Adipocyte (in vitro differentiated cells): ENCODE results near the gene PDHX.
A peak's percentile ranks its signal among the peaks of the same experiment; 100 is the strongest.
"Not testable (repeated sequence)": the region's sequence is repeated elsewhere in the genome, so short reads cannot be mapped to it uniquely, and the experiment has no call there.

Source experiments
- DNase-seq: peaks from one replicate; pipeline ENCODE4 v3.0.0-alpha.2; 2015; ENCODE audit warnings: low read depth
- H3K27me3 ChIP-seq: replicated peaks from 2 replicates; pipeline ENCODE4 v1.7.0; 2013; ENCODE audit warnings: mild to moderate bottlenecking, low read length, moderate library complexity; ENCODE audit not compliant: control insufficient read depth, insufficient read depth
- H3K36me3 ChIP-seq: 2 replicates; pipeline ENCODE4 v1.7.0; 2013; ENCODE audit warnings: low read length, mild to moderate bottlenecking, moderate library complexity; ENCODE audit not compliant: control insufficient read depth, insufficient read depth, severe bottlenecking
- H3K4me1 ChIP-seq: 2 replicates; pipeline ENCODE4 v1.7.0; 2013; ENCODE audit warnings: mild to moderate bottlenecking, low read length, moderate library complexity; ENCODE audit not compliant: control insufficient read depth, insufficient read depth
- H3K4me3 ChIP-seq: 2 replicates; pipeline ENCODE4 v1.7.0; 2013; ENCODE audit warnings: mild to moderate bottlenecking, low read length, moderate library complexity
- H3K9ac ChIP-seq: 2 replicates; pipeline ENCODE4 v1.7.0; 2013; ENCODE audit warnings: mild to moderate bottlenecking, low read length, moderate library complexity
- H3K9me3 ChIP-seq: 2 replicates; pipeline ENCODE4 v1.7.0; 2013; ENCODE audit warnings: mild to moderate bottlenecking, low read length, moderate library complexity; ENCODE audit not compliant: control insufficient read depth

Gene PDHX

DNA sequence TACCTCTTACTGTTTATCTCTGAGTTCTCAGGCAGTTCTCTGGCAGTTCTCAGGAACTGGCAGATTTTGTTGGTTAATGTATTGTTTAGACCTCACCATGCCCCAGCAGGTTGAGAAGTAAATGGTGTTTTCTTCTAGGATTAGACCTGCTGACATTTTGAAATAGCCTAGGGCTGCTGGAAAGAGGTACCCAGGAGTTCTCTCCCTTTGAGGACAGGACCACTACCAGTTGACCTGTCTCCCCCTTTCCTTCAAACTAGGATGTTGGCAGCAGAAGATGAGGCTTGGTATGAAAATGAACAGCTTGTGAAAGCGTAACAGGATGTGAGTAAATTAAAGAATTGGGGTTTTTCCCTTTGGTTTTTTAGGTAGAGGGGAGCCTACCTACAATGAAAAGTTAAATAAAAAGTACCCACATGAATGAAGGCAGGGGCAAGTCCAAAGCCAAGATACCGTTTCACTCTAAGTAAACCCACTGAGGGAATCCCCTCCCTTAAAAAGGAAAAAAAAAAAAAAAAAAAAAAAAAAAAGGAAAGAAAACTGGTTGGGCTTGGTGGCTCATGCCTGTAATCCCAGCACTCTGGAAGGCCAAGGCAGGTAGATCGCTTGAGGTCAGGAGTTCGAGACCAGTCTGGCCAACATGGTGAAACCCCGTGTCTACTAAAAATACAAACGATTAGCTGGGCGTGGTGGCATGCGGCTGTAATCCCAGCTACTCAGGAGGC lies 96.2 kb downstream of the PDHX start:
- DNase-seq, result no peak
- Histone ChIP-seq H3K4me1 (peaks cover 40% of the 10 kb centered on the region), H3K4me3 (no peak overlapping the region), H3K9me3 (no peaks in the 10 kb centered on the region), H3K9ac (no peak overlapping the region), H3K27me3 (no peaks in the 10 kb centered on the region), H3K36me3 (no peaks in the 10 kb centered on the region)

- no peaks in the 10 kb centered on the region for H3K9me3 ChIP-seq
- H3K27me3 ChIP-seq, result no peaks in the 10 kb centered on the region
- DNase-seq, result peak; percentile 36
- H3K4me3 ChIP-seq, result no peak overlapping the region
- H3K4me1 ChIP-seq, result peaks cover 38% of the 10 kb centered on the region
- no peak overlapping the region for H3K9ac ChIP-seq
- H3K36me3 ChIP-seq, result no peaks in the 10 kb centered on the region
Observed at GRCh38 chr11:35013514-35014233, 97.3 kb downstream of the PDHX start.

DNA sequence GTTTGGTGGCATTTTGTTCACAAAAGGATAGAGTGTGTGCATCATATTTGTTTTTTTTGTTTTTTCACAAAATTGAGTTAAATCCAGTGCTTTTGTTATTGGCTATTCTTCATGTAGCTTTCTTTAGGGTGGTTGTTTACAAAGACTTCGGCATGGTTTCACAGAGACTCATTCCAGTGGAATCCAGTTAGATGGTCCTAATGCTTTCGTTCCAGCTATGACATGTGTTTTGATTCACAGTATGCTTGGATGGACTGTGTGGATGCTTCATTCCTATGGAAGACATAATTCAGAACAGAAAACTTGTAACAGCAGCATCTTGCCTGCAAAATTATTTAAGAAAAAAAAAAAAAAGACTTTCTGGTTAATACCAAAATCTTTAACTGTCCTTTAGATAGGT lies 97.9 kb downstream of the PDHX start:
- no peaks in the 10 kb centered on the region for H3K9me3 ChIP-seq
- no peak overlapping the region for H3K9ac ChIP-seq
- H3K4me1 ChIP-seq, result peaks cover 32% of the 10 kb centered on the region
- H3K36me3 ChIP-seq, result no peaks in the 10 kb centered on the region
- no peak overlapping the region for H3K4me3 ChIP-seq
- H3K27me3 ChIP-seq, result no peaks in the 10 kb centered on the region
- peak; percentile 88 for DNase-seq

GRCh38 chr11:35015621-35016387 lies 99.4 kb downstream of the PDHX start:
- Histone ChIP-seq H3K27me3 (no peaks in the 10 kb centered on the region), H3K4me1 (peaks cover 21% of the 10 kb centered on the region), H3K4me3 (no peak overlapping the region), H3K9ac (no peak overlapping the region), H3K9me3 (no peaks in the 10 kb centered on the region), H3K36me3 (no peaks in the 10 kb centered on the region)
- no peak for DNase-seq

- Histone ChIP-seq H3K9me3 (no peaks in the 10 kb centered on the region), H3K9ac (no peak overlapping the region), H3K4me3 (no peak overlapping the region), H3K4me1 (peaks cover 12% of the 10 kb centered on the region), H3K36me3 (no peaks in the 10 kb centered on the region), H3K27me3 (no peaks in the 10 kb centered on the region)
- DNase-seq, result no peak
Observed at GRCh38 chr11:35016916-35017315, 100.5 kb downstream of the PDHX start.

DNA sequence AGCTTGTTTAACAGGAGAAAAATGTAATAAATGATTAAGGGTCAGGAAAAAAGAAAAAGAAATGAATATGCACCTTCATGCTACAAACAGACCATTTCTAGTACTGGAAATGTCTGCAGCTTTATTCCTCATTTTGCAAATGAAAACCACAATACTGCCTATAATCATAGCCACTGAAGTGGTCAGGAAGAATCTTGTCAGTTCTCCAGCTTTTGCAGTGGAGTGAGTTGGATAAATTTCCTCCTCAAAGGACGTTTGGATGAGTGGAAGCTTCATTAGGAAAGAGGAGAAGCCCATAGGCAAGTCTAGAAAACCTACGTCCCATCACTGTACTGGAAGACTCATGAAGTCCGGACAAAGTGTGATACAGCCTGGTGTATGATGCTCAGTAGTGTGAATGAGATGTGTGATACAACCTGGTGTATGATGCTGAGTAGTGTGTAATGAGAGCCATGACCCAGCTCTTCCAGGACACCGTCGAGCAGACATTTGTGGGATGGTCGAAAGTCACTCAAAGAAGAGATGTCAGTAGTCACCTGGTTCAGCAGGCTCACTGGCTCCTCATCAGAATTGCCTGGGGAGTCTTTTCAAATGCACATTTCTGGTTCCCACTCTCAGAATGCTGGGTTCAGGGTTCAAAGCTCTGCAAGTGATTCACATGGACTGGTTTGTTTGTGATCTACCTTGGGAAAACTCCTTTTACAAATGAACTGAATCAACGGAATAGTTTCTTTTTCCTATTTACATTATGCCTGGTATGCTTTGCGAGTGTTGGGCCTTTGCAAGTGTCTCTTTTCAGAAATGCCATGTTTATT lies 101.3 kb downstream of the PDHX start:
- Histone ChIP-seq H3K36me3 (no peaks in the 10 kb centered on the region), H3K9ac (no peak overlapping the region), H3K4me3 (no peak overlapping the region), H3K27me3 (no peaks in the 10 kb centered on the region), H3K9me3 (no peaks in the 10 kb centered on the region), H3K4me1 (peaks cover 12% of the 10 kb centered on the region)
- DNase-seq, result no peak

- no peaks in the 10 kb centered on the region for H3K36me3 ChIP-seq
- DNase-seq, result no peak
Observed at GRCh38 chr11:35021589-35021988, 105.2 kb downstream of the PDHX start.

GRCh38 chr11:35023940-35024339 lies 107.5 kb downstream of the PDHX start:
- H3K36me3 ChIP-seq, H3K4me1 ChIP-seq, H3K9me3 ChIP-seq, H3K9ac ChIP-seq, DNase-seq, H3K4me3 ChIP-seq, H3K27me3 ChIP-seq: not testable (repeated sequence)

More at GRCh38 chr11:35021589-35021988, 105.2 kb downstream of the PDHX start:
- Histone ChIP-seq H3K4me3 (no peak overlapping the region), H3K27me3 (no peaks in the 10 kb centered on the region), H3K9me3 (peaks cover 6% of the 10 kb centered on the region), H3K4me1 (no peaks in the 10 kb centered on the region), H3K9ac (no peak overlapping the region)

GRCh38 chr11:35028007-35028406 lies 111.6 kb downstream of the PDHX start:
- not testable (repeated sequence) for DNase-seq, H3K9me3 ChIP-seq, H3K27me3 ChIP-seq, H3K4me3 ChIP-seq, H3K9ac ChIP-seq, H3K36me3 ChIP-seq
- H3K4me1 ChIP-seq, result peaks cover 19% of the 10 kb centered on the region

DNA sequence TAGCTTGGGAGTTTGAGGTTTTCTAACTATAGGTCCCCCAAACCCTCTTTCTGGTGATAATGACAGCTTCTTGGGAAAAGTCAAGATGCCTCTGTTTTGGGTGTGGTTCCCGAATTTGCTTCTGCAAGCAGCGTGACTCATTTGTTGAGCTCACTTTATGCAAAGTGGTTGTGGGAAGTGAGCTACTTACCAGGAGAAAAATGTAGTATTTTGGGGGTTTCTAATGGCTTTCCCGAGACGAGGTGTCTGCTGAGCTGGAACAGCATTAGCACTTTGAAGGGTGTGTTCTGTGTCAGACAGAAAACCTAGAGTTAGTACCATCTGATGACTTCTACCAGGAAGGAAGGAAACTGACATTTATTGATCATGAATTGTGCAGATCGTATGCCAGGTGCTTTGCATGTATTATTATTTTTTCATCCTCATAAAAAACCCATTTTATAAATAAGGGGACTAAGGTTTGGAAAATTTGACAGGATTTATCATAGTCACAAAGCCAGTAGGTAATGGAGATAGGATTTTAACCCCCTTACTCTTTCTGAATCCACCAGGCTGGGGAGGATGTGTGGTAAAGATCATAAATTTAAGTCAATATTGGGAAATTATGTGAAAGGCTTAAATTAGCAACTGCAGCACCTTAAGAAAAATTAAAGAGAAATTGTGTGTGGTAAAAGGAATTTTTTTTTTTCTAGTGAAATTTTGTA lies 113.7 kb downstream of the PDHX start:
- no peaks in the 10 kb centered on the region for H3K36me3 ChIP-seq
- no peaks in the 10 kb centered on the region for H3K9me3 ChIP-seq
- H3K4me3 ChIP-seq, result peak overlapping the region; percentile 48
- H3K27me3 ChIP-seq, result no peaks in the 10 kb centered on the region
- DNase-seq, result peak; percentile 64
- peaks cover 19% of the 10 kb centered on the region for H3K4me1 ChIP-seq
- H3K9ac ChIP-seq, result peak overlapping the region; percentile 61
